Stomach (tissue), 4 donors: ENCODE results near the gene PWWP2B.

Experiments used
- CTCF ChIP-seq, 7 experiments: fragments of 450-650 bp in 4 of 7; fragments of 200-600 bp in 3 of 7; sonication (generic) in 3 of 7; IDR thresholded peaks; one replicate each; pipeline ENCODE4 v1.5.1; 2016 to 2019; ENCODE audit warnings: antibody characterized with exemption in 7 of 7, control low read depth in 2 of 7, mild to moderate bottlenecking in 1 of 7
- POLR2A ChIP-seq, 4 donors: fragments of 450-650 bp; IDR thresholded peaks; one replicate each; pipeline ENCODE4 v1.6.1; 2016; ENCODE audit warnings: antibody characterized with exemption in 4 of 4, control low read depth in 2 of 4, mild to moderate bottlenecking in 1 of 4, moderate library complexity in 1 of 4
- POLR2AphosphoS5 ChIP-seq, 3 donors: sonication (generic); formaldehyde crosslinking; IDR thresholded peaks; one replicate each; pipeline ENCODE4 v1.6.1; 2016; ENCODE audit warnings: antibody characterized with exemption in 3 of 3

DNA sequence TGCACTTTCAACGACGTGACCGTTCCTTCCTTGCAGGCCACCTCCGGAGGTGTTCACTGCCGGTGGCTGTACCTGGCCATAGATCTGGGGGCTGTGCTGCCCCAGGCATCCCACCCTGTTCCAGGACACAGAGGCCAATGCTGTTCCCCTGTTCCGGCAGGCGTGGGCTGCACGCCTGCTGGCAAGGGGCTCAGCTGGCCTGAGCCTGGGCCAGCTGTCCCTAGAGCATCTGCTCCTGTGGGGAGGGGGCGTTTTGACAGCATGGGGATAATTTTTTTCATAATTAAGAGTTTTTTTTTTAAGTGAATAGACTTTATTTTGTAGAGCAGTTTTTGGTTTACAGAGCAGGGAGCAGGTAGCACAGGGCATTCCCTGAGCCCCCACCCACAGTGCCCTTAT is 28.8 kb downstream of the PWWP2B start:
- no peak for TF ChIP-seq POLR2A (IDR thresholded peaks at IDR 0.05)
- TF ChIP-seq CTCF (IDR thresholded peaks at IDR 0.05), result no peak
- TF ChIP-seq POLR2AphosphoS5 (IDR thresholded peaks at IDR 0.05), result no peak
